ENCODE data around the gene MAST2.

GRCh38 chr1:45995298-45995697 lies 191.9 kb downstream of the MAST2 start:
- TF ChIP-seq CTCF (IDR thresholded peaks at IDR 0.05; ENCODE audit: low read length) = no peak
- no peak for TF ChIP-seq EZH2 (IDR thresholded peaks at IDR 0.05; ENCODE audit: borderline replicate concordance, low read length)

Data from OCI-LY1 (cell line).